ENCODE results near the gene TPT1. TPM values are rescaled to one million over a fixed set of nuclear protein-coding genes. Genes with fewer than 3 reads are reported as not detected.
"Not testable (repeated sequence)": the region's sequence is repeated elsewhere in the genome, so short reads cannot be mapped to it uniquely, and the experiment has no call there.

The TPT1 gene
- total and polyA plus RNA-seq, 9 donors, result 4,694 to 14,373 (median 7,045) TPM

DNA sequence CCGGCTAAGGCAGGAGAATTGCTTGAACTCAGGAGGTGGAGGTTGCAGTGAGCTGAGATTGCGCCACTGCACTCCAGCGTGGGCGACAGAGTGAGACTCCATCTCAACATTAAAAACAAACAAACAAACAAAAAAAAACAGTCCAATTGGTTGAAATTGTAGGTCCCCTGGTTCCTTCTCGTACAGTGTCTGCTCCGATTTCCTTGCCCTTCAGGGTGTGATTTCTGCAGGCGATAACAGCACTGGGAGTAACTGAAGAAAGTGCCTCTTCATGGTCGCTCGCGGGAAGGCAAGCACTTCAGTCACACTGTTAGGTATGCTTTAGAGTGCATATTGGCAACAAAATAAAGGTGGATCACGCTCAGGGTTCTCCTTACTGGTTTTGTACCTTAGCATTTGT, 39.7 kb downstream of the TPT1 start:
- intact Hi-C loops (cut with DNase I), result no loop called here
- Histone ChIP-seq H3K4me1 (ENCODE audit: insufficient read depth) (no peaks in the 10 kb centered on the region), H3K27ac (no peak overlapping the region), H3K27me3 (no peaks in the 10 kb centered on the region), H3K9me3 (no peaks in the 10 kb centered on the region), H3K36me3 (no peaks in the 10 kb centered on the region), H3K4me3 (no peak overlapping the region)
- DNase-seq, result no peak
- TF ChIP-seq POLR2A (IDR thresholded peaks at IDR 0.05), result no peak
- WGBS, 3 donors, result 64 to 76% (median 69%) methylated on average over 11 of the region's 11 CpGs

DNA sequence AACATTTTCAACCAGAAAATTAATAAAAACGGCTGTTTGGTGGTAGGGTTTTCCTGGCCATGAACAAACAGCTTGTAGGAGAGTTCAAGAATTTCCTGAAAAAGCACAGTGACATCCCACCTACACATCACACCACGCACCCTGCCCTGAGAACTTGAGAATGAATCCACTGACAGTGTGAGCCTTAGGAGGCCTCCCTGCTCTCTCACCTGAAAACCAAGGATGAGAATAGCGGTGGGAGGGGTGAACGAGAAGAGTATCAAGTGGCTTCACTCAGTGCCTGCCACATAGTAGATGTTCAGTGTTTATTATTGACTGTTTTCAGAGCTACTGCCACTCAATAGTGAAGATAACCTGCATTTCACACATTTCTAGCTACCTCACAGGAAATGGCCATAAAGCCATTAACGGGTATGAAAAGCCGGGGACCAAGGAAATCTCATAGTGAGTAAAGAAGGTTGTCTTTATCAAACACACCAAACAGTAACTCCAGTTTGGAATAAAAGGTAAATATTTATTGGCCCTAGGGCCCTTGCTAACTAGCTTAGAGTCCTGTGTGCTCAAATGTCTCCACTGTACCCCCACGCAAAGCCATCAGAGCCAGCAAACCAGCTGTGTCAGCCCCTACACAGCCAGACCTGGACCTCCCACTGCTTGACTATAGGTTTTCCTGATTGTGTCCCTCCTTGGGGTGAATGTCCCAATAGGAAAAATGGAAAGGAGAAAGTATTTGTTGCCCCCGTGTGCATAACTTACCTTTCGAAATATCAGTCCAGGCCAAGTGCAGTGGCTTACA, 40.6 kb downstream of the TPT1 start:
- no peaks in the 10 kb centered on the region for H3K36me3 ChIP-seq
- no peaks in the 10 kb centered on the region for H3K4me1 ChIP-seq (ENCODE audit: insufficient read depth)
- H3K27me3 ChIP-seq, result no peaks in the 10 kb centered on the region
- H3K4me3 ChIP-seq, result no peak overlapping the region
- intact Hi-C loops (cut with DNase I), result no loop called here
- 51 to 71% (median 54%) methylated on average over 9 of the region's 9 CpGs for WGBS, 3 donors
- TF ChIP-seq EP300 (IDR thresholded peaks at IDR 0.05) (no peak), POLR2A (IDR thresholded peaks at IDR 0.05) (no peak)
- TF ChIP-seq, protein P1, sequence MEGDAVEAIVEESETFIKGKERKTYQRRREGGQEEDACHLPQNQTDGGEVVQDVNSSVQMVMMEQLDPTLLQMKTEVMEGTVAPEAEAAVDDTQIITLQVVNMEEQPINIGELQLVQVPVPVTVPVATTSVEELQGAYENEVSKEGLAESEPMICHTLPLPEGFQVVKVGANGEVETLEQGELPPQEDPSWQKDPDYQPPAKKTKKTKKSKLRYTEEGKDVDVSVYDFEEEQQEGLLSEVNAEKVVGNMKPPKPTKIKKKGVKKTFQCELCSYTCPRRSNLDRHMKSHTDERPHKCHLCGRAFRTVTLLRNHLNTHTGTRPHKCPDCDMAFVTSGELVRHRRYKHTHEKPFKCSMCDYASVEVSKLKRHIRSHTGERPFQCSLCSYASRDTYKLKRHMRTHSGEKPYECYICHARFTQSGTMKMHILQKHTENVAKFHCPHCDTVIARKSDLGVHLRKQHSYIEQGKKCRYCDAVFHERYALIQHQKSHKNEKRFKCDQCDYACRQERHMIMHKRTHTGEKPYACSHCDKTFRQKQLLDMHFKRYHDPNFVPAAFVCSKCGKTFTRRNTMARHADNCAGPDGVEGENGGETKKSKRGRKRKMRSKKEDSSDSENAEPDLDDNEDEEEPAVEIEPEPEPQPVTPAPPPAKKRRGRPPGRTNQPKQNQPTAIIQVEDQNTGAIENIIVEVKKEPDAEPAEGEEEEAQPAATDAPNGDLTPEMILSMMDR (IDR thresholded peaks at IDR 0.05), result no peak
- H3K9me3 ChIP-seq, result no peaks in the 10 kb centered on the region
- H3K27ac ChIP-seq, result no peak overlapping the region
- DNase-seq, result no peak

DNA sequence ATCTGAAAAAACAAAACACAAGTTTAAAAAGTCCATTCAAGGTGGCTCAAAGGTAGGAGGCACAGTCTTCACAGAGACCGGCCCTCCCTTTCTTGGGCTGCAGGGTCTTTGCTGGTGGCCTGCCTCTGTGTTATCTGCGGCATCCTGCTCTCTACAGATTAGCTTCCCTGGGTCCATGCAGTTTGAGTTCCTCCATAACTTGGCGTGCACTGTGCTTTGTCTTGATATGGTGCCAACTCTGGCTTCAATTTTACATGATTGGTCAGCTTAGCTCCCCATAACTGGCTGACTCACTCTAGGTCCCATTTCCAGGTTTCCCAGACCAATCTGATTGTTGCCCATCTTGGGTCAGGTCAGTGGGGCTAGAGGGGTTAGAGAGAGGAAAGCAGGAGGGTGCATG, 41.8 kb downstream of the TPT1 start:
- 32 to 50% (median 48%) methylated on average over 3 of the region's 3 CpGs for WGBS, 3 donors
- H3K27me3 ChIP-seq, result no peaks in the 10 kb centered on the region
- H3K27ac ChIP-seq, result no peak overlapping the region
- no peak for DNase-seq
- no peaks in the 10 kb centered on the region for H3K36me3 ChIP-seq
- no peaks in the 10 kb centered on the region for H3K4me1 ChIP-seq (ENCODE audit: insufficient read depth)
- H3K4me3 ChIP-seq, result no peak overlapping the region
- TF ChIP-seq, protein P1 (IDR thresholded peaks at IDR 0.05), result no peak
- TF ChIP-seq EP300 (IDR thresholded peaks at IDR 0.05) (no peak), POLR2A (IDR thresholded peaks at IDR 0.05) (no peak)
- intact Hi-C loops (cut with DNase I), result loop anchor here in 1 of 4 donors (5.0 kb wide), 1 partner anchor 247 kb away; no protein-coding TSS in a partner anchor
- no peaks in the 10 kb centered on the region for H3K9me3 ChIP-seq

DNA sequence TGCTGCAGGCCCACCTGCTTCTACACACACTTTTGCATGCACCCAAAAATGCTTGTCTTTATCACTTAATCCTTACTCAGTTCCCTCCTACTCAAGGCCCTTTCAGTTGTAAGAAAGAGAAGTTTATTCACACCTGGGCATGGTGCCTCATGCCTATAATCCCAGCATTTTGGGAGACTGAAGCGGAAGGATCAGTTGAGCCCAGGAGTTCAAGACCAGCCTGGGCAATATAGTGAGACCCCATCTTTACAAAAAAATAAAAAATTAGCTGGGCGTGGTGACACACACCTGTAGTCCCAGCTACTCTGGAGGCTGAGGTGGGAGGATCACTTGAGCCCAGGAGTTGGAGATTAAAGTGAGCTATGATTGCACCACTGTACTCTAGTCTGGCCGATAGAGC, 42.4 kb downstream of the TPT1 start:
- 90 to 97% (median 92%) methylated on average over 3 of the region's 3 CpGs for WGBS, 3 donors
- H3K27me3 ChIP-seq; DNase-seq; H3K4me1 ChIP-seq (ENCODE audit: insufficient read depth); H3K36me3 ChIP-seq; H3K9me3 ChIP-seq; H3K4me3 ChIP-seq; H3K27ac ChIP-seq: not testable (repeated sequence)
- intact Hi-C loops (cut with DNase I), result loop anchor here in 1 of 4 donors (5.0 kb wide), 1 partner anchor 246 kb away; no protein-coding TSS in a partner anchor

DNA sequence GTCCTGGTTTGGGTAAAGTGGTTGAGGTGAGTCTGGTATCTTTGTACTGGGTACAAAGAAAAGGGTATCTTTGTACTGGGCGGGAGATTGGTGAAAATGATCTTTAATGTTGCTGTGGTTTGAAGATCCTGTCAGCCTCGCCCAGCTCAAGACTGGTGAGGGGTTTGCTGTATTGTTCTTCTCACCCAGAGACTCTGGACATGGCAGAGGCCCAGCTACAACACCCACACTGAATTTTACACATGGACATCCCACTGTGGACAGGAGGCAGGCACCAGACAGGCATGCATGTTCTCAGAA, 42.8 kb downstream of the TPT1 start:
- Histone ChIP-seq H3K9me3 (no peaks in the 10 kb centered on the region), H3K4me1 (ENCODE audit: insufficient read depth) (no peaks in the 10 kb centered on the region), H3K4me3 (no peak overlapping the region), H3K27me3 (no peaks in the 10 kb centered on the region), H3K27ac (no peak overlapping the region), H3K36me3 (no peaks in the 10 kb centered on the region)
- intact Hi-C loops (cut with DNase I), result loop anchor here in 1 of 4 donors (5.0 kb wide), 1 partner anchor 246 kb away; no protein-coding TSS in a partner anchor
- TF ChIP-seq, protein P1 (IDR thresholded peaks at IDR 0.05), result no peak
- TF ChIP-seq EP300 (IDR thresholded peaks at IDR 0.05), result no peak
- WGBS, 3 donors, result 69 to 90% (median 84%) methylated on average over 2 of the region's 2 CpGs
- DNase-seq, result no peak

Data from ovary (tissue), 9 donors.